HG03439 (cell line): ENCODE results near the gene CLDN19.
"Not testable (repeated sequence)": the region's sequence is repeated elsewhere in the genome, so short reads cannot be mapped to it uniquely, and the experiment has no call there.

ENCODE experiments used
- ATAC-seq: cut with Tn5 transposase; IDR thresholded peaks from one replicate; pipeline ENCODE4 v1.9.1; 2021; ENCODE audit warnings: mild to moderate bottlenecking, moderate library complexity; ENCODE audit not compliant: unreplicated experiment

CLDN19 gene

GRCh38 chr1:42740851-42741580, 980 bp upstream of the CLDN19 start:
- no peak for ATAC-seq

- no peak for ATAC-seq
Observed at GRCh38 chr1:42738678-42739226, 1.3 kb downstream of the CLDN19 start.

- ATAC-seq = no peak
Observed at GRCh38 chr1:42737986-42738677, 1.9 kb downstream of the CLDN19 start.

GRCh38 chr1:42737257-42737656, 2.8 kb downstream of the CLDN19 start:
- ATAC-seq = no peak

- no peak for ATAC-seq
Observed at GRCh38 chr1:42736571-42737200, 3.4 kb downstream of the CLDN19 start.

- no peak for ATAC-seq
Observed at GRCh38 chr1:42736152-42736551, 3.9 kb downstream of the CLDN19 start.

- no peak for ATAC-seq
Observed at GRCh38 chr1:42735477-42736105, 4.4 kb downstream of the CLDN19 start.

GRCh38 chr1:42735056-42735455, 5.0 kb downstream of the CLDN19 start:
- ATAC-seq = no peak

GRCh38 chr1:42734201-42735035, 5.6 kb downstream of the CLDN19 start:
- no peak for ATAC-seq

GRCh38 chr1:42733415-42734200, 6.4 kb downstream of the CLDN19 start:
- ATAC-seq = no peak

GRCh38 chr1:42732126-42732680, 7.8 kb downstream of the CLDN19 start:
- no peak for ATAC-seq

GRCh38 chr1:42731585-42731984, 8.5 kb downstream of the CLDN19 start:
- ATAC-seq = no peak

- ATAC-seq = no peak
Observed at GRCh38 chr1:42730988-42731387, 9.0 kb downstream of the CLDN19 start.

- no peak for ATAC-seq
Observed at GRCh38 chr1:42730002-42730401, 10.0 kb downstream of the CLDN19 start.

- not testable (repeated sequence) for ATAC-seq
Observed at GRCh38 chr1:42725820-42726219, 14.2 kb downstream of the CLDN19 start.

GRCh38 chr1:42723511-42723910, 16.5 kb downstream of the CLDN19 start:
- ATAC-seq = no peak

GRCh38 chr1:42722403-42722802, 17.6 kb downstream of the CLDN19 start:
- not testable (repeated sequence) for ATAC-seq

- ATAC-seq = no peak
Observed at GRCh38 chr1:42721926-42722325, 18.1 kb downstream of the CLDN19 start.

GRCh38 chr1:42720868-42721267, 19.2 kb downstream of the CLDN19 start:
- no peak for ATAC-seq
